Endothelial cell of umbilical vein (primary cell): ENCODE measurements around the gene IL3RA. TPM values are rescaled to one million over a fixed set of nuclear protein-coding genes. Genes with fewer than 3 reads are reported as not detected.

Experiments
- BruUV-seq: library from RNA; stranded (reverse); fragments of 400-500 nt; replicated peaks from 2 replicates; lab custom pipeline; 2021; lab: Mats Ljungman, UMichigan
- CTCF ChIA-PET: fragments of 300-600, 350-600 bp; sonication (Branson Sonifier 250); formaldehyde crosslinking; loops from one replicate; lab custom pipeline; 2021; ENCODE audit warnings: antibody characterized with exemption, inconsistent platforms; lab: Charles Lee
- POLR2A ChIA-PET: fragments of 300-600, 350-600 bp; sonication (Branson Sonifier 250); formaldehyde crosslinking; loops from one replicate; lab custom pipeline; 2021; ENCODE audit warnings: antibody characterized with exemption, inconsistent platforms; lab: Charles Lee
- DNase-seq: peaks from one replicate; pipeline ENCODE4 v3.0.0-alpha.2; 2011; ENCODE audit warnings: low read depth, low spot score
- FAIRE-seq: peaks from 2 replicates; lab custom pipeline; 2011; peaks lifted over from hg19 to GRCh38; lab: Jason Lieb, UNC
- H2AFZ ChIP-seq: 2 replicates; pipeline ENCODE4 v1.6.0; 2012; ENCODE audit warnings: low read depth, low read length, control low read depth, inconsistent platforms
- H3K27ac ChIP-seq: 2 replicates; pipeline ENCODE4 v1.5.1; 2011; ENCODE audit warnings: low read depth, mild to moderate bottlenecking, control low read depth, low read length, moderate library complexity; ENCODE audit not compliant: insufficient read depth
- H3K27me3 ChIP-seq, 2 experiments: 2 replicates each; pipeline versions ENCODE4 v1.6.0 to v1.6.1; 2011; ENCODE audit warnings: low read length in 2 of 2, mixed read lengths in 1 of 2; ENCODE audit not compliant: control insufficient read depth in 2 of 2, insufficient read depth in 2 of 2
- H3K36me3 ChIP-seq, 2 experiments: 2 replicates in 1 of 2; 3 replicates in 1 of 2; pipeline ENCODE4 v1.5.1; 2011; ENCODE audit warnings: low read length in 2 of 2, mild to moderate bottlenecking in 1 of 2, moderate library complexity in 1 of 2; ENCODE audit not compliant: control insufficient read depth in 2 of 2, insufficient read depth in 2 of 2; ENCODE audit errors: extremely low read depth in 1 of 2
- H3K4me1 ChIP-seq: 3 replicates; pipeline ENCODE4 v1.5.1; 2011; ENCODE audit warnings: mild to moderate bottlenecking, low read length; ENCODE audit not compliant: control insufficient read depth, insufficient read depth; ENCODE audit errors: extremely low read depth
- H3K4me2 ChIP-seq: 2 replicates; pipeline ENCODE4 v1.6.1; 2011; ENCODE audit warnings: low read length, control low read depth, mixed read lengths; ENCODE audit not compliant: insufficient read depth
- H3K4me3 ChIP-seq, 3 experiments: fragments of 200-600 bp in 1 of 3; sonication (generic), shearing (Covaris generic) in 1 of 3; replicated peaks in 1 of 3; 2 replicates each; pipeline ENCODE4 v1.5.1; 2011 to 2016; ENCODE audit warnings: control low read depth in 3 of 3, low read length in 3 of 3, mild to moderate bottlenecking in 2 of 3, inconsistent platforms in 1 of 3, low read depth in 1 of 3, moderate library complexity in 1 of 3; ENCODE audit not compliant: insufficient read depth in 1 of 3
- H3K79me2 ChIP-seq: 2 replicates; pipeline ENCODE4 v1.6.0; 2012; ENCODE audit warnings: low read length, inconsistent platforms; ENCODE audit not compliant: control insufficient read depth, insufficient read depth
- H3K9ac ChIP-seq: replicated peaks from 2 replicates; pipeline ENCODE3; 2011; ENCODE audit warnings: low read length, control low read depth; ENCODE audit not compliant: insufficient read depth; ENCODE audit errors: extremely low read depth
- H3K9me1 ChIP-seq: replicated peaks from 3 replicates; pipeline ENCODE4 v1.6.0; 2011; ENCODE audit warnings: mild to moderate bottlenecking, low read length; ENCODE audit not compliant: control insufficient read depth, insufficient read depth; ENCODE audit errors: extremely low read depth
- H3K9me3 ChIP-seq: replicated peaks from 2 replicates; pipeline ENCODE4 v1.5.1; 2012; ENCODE audit warnings: low read length, inconsistent platforms; ENCODE audit not compliant: control insufficient read depth, insufficient read depth
- H4K20me1 ChIP-seq: replicated peaks from 2 replicates; pipeline ENCODE3; 2011; ENCODE audit warnings: mild to moderate bottlenecking, low read length; ENCODE audit not compliant: control insufficient read depth, insufficient read depth; ENCODE audit errors: extremely low read depth
- EZH2 ChIP-seq: IDR thresholded peaks from 2 replicates; pipeline ENCODE4 v1.6.1; 2012; ENCODE audit warnings: borderline replicate concordance, low read depth, mild to moderate bottlenecking, moderate library complexity, low read length, inconsistent platforms; ENCODE audit not compliant: severe bottlenecking
- FOS ChIP-seq: IDR thresholded peaks from 2 replicates; pipeline ENCODE4 v1.6.1; 2011; ENCODE audit warnings: mild to moderate bottlenecking, low read length, moderate library complexity, borderline replicate concordance; ENCODE audit not compliant: insufficient read depth
- GATA2 ChIP-seq: IDR thresholded peaks from 2 replicates; pipeline ENCODE4 v1.7.0; 2011; ENCODE audit warnings: low read depth, mild to moderate bottlenecking, moderate library complexity, mixed read lengths, low read length; ENCODE audit not compliant: insufficient read length, insufficient read depth
- JUN ChIP-seq: IDR thresholded peaks from 2 replicates; pipeline ENCODE4 v1.6.1; 2011; ENCODE audit warnings: borderline replicate concordance, low read depth; ENCODE audit not compliant: insufficient read length, insufficient read depth
- MAX ChIP-seq: IDR thresholded peaks from 2 replicates; pipeline ENCODE4 v1.6.1; 2011; ENCODE audit not compliant: insufficient read depth, insufficient read length
- MYC ChIP-seq: IDR thresholded peaks from one replicate; pipeline ENCODE4 v1.6.1; 2011; ENCODE audit warnings: mild to moderate bottlenecking, low read depth, low read length
- POLR2A ChIP-seq: IDR thresholded peaks from 2 replicates; pipeline ENCODE4 v1.6.1; 2012; ENCODE audit warnings: low read depth, mild to moderate bottlenecking, control low read depth, low read length
- POLR2AphosphoS5 ChIP-seq: IDR thresholded peaks from 2 replicates; pipeline ENCODE4 v1.6.1; 2012; ENCODE audit warnings: low read depth, mild to moderate bottlenecking, control low read depth, low read length, moderate library complexity; ENCODE audit not compliant: insufficient read depth
- dilution Hi-C: fragments of 300-500 bp; cut with MboI; formaldehyde crosslinking; loops from one replicate; pipeline ENCODE4 v1.15.0; 2019; ENCODE audit warnings: low sequenced_read_pairs; ENCODE audit not compliant: extremely low pct_ligation_motif_present
- intact Hi-C: fragments of 100-400 bp; cut with micrococcal nuclease; formaldehyde crosslinking; loops from one replicate; pipeline ENCODE4 v1.10.0; 2022
- polyA plus RNA-seq, 4 experiments: library from polyadenylated mRNA; depleted of rRNA in 3 of 4; stranded (reverse) in 3 of 4; unstranded in 1 of 4; fragments of >200 nt; gene quantifications; 2 replicates each; pipeline versions ENCODE4 v1.2.1 to v1.2.3, GENCODE V29; 2011 to 2012; ENCODE audit warnings: missing spikeins in 1 of 4
- total RNA-seq: library from RNA; stranded (reverse); gene quantifications from 2 replicates; pipeline ENCODE4 v1.2.3, GENCODE V29; 2021
- TF ChIP-seq, protein P1 (sequence below), 2 donors: IDR thresholded peaks; 1 replicate in 1 of 2; 2 replicates in 1 of 2; pipeline ENCODE4 v1.5.1; 2011; ENCODE audit warnings: low read length in 2 of 2, mild to moderate bottlenecking in 2 of 2, moderate library complexity in 2 of 2, control low read depth in 1 of 2, inconsistent platforms in 1 of 2, low read depth in 1 of 2; ENCODE audit not compliant: insufficient read depth in 1 of 2; ENCODE audit errors: extremely low read depth in 1 of 2

IL3RA gene
- total and polyA plus RNA-seq, 2 donors (not counting 3 experiments of a cell fraction or from before 2014, with no cell fraction given), result 28.9 to 35.1 TPM

DNA sequence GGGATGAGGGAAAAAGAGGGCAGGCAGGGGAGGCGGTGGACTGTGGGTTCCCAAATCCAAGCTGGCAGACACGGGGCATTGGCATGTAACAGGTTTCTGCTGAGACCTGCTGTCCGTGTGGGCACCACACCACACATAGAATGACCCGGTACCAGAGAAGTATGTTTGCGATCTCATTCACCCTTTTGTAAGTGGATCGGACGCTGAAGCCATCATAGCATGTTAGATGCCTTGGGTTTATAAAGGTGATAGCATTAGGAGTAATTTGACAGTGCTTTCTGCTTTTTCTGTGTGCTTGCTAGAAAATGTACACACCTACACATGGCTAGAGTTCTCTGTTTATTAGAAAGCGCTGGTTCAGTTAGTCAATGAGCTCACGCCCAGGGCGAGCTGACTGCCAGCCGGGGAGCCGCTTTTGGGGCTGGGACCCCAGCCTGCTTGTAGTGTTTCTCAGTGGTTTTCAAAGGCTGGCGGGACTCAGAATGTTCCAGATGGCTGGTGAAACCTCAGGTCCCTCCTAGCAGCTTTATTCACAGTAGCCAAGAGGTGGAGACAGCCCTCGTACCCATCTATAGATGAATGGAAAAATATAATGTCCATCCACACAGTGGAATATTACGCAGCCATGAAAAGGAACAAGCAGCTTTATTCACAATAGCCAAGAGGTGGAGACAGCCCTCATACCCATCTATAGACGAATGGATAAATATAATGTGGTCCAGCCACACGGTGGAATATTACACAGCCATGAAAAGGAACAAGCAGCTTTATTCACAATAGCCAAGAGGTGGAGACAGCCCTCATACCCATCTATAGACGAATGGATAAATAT, 579 bp downstream of the IL3RA start:
- no peak for TF ChIP-seq FOS
- TF ChIP-seq POLR2A, result no peak
- no peak for TF ChIP-seq GATA2
- TF ChIP-seq POLR2AphosphoS5, result no peak
- no peak for TF ChIP-seq MYC
- TF ChIP-seq JUN, result no peak
- TF ChIP-seq, protein P1, sequence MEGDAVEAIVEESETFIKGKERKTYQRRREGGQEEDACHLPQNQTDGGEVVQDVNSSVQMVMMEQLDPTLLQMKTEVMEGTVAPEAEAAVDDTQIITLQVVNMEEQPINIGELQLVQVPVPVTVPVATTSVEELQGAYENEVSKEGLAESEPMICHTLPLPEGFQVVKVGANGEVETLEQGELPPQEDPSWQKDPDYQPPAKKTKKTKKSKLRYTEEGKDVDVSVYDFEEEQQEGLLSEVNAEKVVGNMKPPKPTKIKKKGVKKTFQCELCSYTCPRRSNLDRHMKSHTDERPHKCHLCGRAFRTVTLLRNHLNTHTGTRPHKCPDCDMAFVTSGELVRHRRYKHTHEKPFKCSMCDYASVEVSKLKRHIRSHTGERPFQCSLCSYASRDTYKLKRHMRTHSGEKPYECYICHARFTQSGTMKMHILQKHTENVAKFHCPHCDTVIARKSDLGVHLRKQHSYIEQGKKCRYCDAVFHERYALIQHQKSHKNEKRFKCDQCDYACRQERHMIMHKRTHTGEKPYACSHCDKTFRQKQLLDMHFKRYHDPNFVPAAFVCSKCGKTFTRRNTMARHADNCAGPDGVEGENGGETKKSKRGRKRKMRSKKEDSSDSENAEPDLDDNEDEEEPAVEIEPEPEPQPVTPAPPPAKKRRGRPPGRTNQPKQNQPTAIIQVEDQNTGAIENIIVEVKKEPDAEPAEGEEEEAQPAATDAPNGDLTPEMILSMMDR (IDR thresholded peaks at IDR 0.05; ENCODE audit: extremely low read depth in 1 of 2, insufficient read depth in 1 of 2, low read depth in 1 of 2, low read length in 2 of 2), result no peak
- TF ChIP-seq EZH2, result no peak
- no peak for TF ChIP-seq MAX
- CTCF ChIA-PET, result no interaction called here
- Histone ChIP-seq H3K9ac (peak overlapping the region; percentile 57), H3K4me2 (peak overlapping the region; percentile 82), H3K9me3 (no peaks in the 10 kb centered on the region), H3K27me3 (no peaks in the 10 kb centered on the region), H2AFZ (peak overlapping the region; percentile 75), H4K20me1 (no peaks in the 10 kb centered on the region), H3K9me1 (no peaks in the 10 kb centered on the region), H3K4me1 (peaks cover 14% of the 10 kb centered on the region), H3K4me3 (peak overlapping the region; percentile 38 to 87 (median 65)), H3K27ac (no peak overlapping the region), H3K36me3 (no peaks in the 10 kb centered on the region), H3K79me2 (no peaks in the 10 kb centered on the region)
- dilution Hi-C loops, result no loop called here
- FAIRE-seq, result no peak
- TSS peak; percentile 75 for BruUV-seq
- POLR2A ChIA-PET, result no interaction called here
- intact Hi-C loops, result no loop called here
- DNase-seq, result peak; percentile 51
